GM18511 (cell line): ENCODE results near the gene SERPINH1.
"Not testable (repeated sequence)": the region's sequence is repeated elsewhere in the genome, so short reads cannot be mapped to it uniquely, and the experiment has no call there.

Experiments
- ATAC-seq: cut with Tn5 transposase; IDR thresholded peaks from one replicate; pipeline ENCODE4 v1.9.1; 2021; ENCODE audit warnings: mild to moderate bottlenecking, moderate library complexity; ENCODE audit not compliant: unreplicated experiment

Gene SERPINH1

DNA sequence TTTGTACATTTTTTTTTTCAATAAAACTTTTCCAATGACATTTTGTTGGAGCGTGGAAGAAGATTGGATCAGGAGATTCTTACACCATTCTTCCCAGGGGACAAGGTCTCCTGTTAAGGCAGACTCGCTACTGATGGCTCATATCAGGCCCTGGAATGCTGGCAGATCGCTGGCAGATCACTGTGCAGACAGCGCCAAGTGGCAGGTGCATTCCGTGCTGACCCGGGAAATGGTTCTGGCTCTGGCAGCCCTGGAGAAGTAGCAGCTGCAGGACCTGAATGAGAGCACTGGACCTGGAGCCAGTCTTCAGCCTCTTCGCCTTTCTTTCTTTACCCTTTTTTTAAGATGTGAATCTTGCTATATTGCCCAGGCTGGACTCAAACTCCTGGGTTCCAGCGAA, 10.7 kb downstream of the SERPINH1 start:
- no peak for ATAC-seq

DNA sequence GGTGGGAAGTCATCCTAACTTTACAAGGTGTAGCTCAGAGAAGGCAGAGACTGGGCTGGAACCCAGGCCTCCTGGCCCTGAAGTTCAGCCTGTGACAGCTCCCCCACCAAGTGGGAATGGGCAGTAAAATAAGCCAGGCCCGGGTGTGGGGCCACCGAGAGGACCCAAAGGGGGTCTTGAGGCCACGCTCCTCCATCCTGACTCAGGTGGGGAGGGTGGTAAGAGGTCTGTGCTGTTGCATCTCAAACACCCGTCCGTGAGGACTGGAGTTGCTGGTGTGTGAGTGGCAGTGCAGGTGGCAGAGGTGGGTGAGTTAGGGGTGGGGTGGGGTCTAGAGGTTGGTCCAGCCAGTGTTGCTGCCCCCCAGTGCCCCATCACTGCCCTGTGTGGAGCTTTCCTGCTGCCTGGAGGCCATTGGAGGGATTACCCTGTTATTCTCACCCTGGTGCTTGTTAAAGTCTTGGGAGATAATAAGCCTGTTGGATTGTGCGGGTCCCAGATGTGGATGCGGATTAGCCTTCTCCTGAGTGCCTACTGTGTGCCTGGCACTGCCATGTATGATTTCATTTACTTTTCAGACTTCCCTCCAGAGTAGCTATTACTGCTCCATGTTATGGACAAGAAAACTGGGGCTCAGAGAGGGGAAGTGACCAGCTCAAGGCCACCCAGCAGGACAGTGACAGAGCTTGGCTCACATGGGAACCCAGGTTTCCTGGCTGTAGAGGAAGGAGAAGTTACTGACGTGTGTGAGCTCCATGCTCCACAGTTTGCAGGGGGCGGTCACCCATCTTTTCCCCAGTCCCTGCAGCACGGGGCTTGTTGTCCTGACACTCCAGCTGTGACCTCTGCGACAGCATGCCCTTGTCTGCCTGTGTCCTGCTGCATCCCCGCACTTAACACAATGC, 12.9 kb downstream of the SERPINH1 start:
- no peak for ATAC-seq

DNA sequence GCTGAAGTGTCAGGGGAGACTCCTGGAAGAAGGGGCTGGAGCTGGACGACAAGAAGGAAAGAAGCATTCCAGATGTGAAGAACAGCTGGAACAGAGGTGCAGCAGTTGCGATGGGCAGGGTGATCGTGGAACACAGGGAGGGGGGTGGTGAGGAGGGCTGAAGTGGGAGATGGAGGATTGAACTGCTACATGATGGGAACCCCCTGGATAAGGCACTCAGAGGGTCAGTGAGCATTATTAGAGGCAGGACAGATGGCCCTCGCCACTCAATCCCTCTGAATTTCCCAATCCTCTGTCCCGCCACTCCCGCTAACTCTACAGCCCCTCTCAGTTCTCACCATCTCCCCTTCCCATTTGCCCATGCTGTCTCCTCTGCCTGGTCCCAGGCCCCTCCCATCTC, 14.0 kb downstream of the SERPINH1 start:
- ATAC-seq = no peak

DNA sequence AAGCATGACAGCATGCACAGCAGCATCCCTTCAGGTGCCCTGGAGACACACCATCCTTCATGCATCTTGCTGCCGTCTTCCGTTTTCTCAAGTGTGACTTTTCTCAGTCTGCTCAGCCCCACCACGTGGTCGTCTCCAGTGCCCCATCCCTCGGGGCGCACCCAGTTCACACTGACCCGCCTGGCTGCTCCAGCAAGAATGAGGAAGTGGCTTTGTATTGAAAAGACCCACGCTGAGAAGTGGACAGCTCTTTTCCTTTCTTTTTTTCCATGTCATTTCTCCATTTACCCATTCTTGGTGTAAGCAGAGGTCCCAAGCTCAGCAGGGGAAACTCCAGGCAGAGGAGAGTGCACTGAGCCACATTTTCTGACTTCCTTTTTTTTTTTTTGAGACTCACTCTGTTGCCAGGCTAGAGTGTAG, 14.5 kb downstream of the SERPINH1 start:
- no peak for ATAC-seq

DNA sequence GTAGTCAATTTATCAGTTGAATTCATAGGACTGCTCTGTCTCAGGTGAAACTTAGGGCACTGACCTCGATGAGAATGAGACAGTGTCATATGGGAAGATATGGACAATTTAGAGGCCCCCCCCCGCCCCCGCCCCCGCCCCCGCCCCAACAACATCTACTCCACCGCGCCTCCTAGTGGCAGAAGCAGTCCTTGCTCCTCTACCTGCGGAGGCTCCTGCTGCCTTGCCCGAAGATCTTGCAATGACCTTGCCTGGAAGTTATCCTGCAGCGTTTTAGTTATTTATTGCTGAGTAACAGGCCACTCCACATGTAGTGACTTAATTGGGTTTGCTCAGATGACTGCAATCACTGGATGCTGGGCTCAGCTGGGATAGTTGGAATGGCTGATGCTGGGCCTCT, 15.2 kb downstream of the SERPINH1 start:
- ATAC-seq = no peak

DNA sequence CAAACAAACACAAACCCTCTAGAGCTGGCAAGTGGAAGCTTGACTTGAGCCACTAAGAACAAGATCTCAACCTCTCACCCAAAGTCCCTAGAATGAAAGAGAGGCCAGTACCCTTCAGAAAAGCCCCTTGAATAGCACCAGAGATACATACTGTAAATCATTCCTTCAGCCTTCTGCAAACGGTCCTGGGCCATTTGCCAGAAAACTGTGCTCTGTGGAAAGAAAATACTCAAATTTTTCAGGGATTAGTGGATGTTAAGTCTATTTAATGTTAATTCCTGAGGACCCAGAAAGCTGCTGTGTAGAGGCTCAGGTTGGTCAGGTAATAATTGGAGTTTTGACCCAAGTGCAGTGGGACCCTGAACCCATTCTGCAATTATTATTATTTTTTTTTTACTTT, 16.9 kb downstream of the SERPINH1 start:
- no peak for ATAC-seq

DNA sequence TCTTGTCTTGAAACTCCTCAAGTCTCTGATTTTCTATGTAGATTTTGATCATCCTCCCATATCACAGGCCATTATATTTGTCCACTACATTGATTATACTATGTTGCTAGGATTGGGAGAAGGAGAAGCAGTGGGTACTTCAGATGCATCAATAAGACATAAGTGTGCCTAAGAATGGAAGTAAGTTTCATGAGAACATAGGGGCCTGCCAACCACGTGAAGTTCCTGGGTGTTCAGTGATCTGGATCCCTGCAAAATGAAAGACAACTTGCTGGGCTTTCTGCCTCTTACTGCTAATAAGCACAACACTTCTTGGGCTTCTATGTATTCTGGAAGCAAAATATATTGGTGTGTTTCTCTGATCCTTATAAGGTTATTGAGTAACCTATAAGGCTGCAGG, 17.8 kb downstream of the SERPINH1 start:
- no peak for ATAC-seq

DNA sequence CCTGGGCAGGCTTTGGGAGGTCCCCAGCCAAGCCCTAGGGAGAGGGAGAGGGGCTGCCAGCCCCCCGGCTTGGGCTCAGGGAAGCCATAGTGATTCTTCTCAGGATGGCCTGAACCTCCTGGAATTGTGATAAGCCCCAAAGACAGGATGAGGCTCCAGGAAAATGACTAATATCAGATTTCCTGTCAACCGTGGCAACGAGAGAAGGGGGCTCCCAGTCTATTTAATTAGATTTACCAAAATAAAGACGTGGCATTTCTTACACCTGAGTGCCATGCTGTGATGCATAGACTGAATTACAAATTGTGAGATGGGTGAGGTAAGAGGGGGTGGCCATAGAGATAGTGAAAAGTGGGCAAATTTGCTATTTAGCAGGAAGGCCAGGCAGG, 20.4 kb downstream of the SERPINH1 start:
- no peak for ATAC-seq

DNA sequence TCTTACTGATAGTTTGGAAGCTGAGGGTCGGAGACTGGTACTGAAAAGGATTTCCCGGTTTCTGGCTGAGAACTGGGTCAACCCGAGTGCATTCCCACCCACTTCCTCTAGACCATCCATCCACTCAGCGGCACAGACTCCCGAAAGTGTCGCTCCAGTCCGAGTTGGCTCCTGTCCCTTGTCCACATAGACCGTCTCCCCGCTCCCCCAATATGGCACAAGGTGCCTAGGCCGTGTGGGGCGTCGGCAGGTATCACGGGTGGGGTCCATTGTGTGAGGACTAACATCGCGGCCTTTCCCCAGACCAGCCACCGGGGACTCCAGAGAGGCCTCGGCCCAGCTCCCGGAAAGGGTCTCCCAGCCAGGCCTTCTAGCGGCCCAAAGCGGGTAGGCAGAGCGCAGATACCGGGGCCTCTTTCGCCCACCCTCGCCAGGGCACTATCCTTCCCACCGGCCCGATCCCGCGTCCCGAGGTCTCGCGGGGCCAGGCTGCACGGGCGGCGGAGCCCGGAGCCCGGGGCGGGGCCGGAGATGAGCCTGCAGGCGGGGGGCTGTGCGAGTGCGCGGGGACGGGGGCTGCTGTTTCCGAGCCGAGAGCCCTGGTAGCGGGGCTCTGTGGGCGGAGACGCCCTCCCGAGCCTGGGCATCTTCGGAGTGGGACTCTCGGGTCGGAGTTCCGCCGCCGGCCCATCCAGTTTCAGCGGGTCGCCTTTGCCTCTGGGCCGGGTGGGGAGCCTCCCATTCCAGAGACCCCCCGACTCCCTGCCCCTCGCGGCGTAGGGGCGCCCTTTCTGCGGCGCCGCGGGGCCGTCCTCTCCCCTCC, 21.1 kb downstream of the SERPINH1 start:
- peak; percentile 81 for ATAC-seq

DNA sequence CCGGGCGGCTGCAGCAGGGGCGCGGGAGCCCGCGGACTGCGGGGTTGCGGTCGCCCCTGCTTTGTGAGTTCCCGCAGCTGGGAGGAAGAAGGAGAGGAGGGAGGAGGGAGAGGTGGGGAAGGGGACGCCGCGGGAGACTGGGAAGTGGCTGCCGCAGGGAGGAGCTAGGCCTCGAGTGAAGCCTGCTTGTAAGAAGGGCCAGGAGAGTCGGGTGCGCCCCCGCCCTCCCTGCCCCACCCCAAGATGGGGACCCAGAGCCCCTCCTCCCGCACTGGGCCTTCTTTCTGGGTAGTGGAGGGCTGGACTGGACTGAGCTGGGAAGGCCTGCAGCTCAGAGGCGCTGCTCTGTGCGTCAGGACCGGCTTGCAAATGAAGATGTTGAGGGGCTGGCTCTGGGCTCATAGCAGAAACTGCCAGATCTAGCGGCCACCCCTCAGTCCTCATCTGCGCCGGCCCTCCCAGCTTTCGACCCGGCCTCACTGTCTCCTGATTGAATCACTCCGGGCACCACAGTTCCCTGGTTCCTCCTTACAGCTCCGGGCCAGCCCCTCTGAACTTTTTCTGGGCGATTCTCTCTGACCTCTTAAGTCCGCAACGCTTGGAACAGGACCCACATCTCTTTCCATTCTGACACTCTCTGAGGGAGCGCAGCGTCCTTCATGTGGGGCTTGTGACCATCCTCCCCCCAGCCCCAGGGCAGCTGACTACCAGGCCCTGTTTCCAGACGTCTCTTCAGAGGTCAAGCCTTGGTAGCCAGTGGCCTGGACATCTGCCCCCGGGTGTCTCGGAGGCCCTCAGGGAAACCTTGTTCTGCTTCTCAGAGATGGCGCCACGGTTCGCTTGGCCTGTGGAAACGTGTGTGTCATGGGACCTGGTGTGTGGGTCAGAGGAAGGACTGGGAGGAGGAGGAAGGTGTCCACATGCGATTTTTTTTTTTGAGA, 21.9 kb downstream of the SERPINH1 start:
- ATAC-seq = peak; percentile 42

DNA sequence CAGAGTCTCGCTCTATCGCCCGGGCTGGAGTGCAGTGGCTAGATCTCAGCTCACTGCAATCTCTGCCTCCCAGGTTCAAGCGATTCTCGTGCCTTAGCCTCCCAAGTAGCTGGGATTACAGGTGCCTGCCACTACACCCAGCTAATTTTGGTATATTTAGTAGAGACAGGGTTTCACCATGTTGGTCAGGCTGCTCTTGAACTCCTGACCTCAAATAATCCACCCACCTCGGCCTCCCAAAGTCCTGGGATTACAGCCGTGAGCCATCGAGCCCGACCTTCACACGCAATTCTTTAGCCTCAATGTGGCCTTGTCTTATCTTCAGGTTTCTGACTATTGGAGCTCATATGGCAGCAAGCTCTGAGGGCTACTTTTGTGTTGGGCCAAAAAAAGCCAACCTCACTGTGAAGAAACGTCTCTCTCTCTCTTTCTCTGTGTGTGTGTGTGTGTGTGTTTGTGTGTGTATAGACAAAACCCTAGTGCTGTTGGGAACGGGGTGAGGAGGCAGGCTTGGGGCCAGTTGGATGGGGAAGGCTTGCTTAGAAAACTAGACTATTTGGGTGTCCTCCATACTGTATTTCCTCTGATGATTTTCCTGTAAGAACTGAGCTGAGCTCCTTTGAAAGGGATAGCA, 22.7 kb downstream of the SERPINH1 start:
- ATAC-seq = not testable (repeated sequence)

DNA sequence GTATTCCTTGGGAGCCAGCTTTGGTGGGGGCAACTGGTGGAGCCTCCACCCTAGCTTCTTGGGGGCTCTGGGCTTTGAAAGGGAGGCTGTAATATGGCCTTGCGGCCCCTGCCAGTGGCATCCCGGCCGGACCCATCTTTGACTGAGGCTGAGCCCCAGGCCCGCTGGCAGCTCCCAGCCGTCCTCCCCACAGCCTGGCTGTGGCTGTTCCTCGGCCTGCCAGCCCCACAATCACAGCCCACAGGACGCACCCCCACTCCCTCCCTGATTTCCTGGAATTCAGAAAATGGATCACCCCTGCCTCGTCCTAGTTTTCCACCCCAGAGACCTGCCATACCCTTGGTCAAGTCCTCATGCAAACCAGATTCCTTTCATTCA, 23.2 kb downstream of the SERPINH1 start:
- ATAC-seq = no peak

DNA sequence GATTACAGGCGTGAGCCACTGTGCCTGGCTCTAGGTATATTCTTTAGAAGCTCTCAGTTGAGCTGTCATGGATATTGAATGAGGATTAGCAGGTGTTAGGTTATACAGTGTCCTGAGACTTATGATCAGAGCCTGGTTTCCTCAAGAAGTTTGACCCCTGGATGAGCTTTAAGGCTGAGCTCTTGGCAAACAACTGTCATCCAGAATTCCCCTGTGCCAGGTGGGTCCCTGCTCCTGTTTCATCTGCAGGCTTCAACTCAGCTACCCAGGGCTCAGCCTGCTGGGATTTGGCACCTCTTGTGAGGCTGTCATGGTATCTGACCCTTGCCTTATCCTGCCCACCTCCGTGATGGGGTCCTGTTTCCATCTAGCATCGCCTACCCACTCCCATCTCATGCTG, 24.3 kb downstream of the SERPINH1 start:
- ATAC-seq = no peak

DNA sequence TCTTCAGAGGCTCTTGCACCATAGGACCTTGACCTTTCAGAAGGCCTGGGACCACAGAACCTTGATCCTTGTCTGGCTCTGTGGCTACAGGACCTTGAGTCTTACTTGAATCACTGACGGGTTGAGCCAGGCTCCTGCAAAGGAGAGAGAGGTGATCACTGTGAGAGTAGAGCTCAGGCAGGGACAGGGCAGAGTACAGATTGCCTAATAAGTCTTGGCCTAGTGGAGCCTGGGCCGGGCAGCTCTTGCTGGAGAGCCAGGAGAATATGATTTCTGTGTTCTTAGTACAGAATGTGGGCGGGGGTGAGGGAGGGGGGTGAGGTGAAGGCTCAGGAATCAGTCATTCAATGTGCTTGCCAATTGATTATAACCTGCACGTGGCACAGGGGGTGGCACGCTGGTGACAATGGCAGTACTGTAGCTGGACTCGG, 26.0 kb downstream of the SERPINH1 start:
- ATAC-seq = no peak

DNA sequence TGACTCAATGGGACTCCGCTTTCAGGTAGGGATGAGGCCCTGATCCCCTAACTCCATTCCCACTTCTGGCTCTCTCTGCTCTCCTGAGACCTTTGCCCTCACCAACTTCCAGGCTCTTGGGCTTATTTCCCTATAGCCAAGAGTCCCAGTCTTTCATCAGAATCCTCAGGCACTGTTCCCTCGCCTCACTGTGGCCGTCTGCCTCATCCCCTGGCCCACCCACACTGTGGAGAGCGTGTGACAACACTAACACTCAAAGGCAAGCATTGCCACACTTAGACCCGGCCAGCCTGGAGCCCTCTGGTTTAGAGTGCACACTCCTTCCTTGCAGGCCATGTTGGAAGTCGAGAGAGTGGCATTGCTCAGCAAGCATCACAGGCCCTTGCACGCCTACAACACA, 27.0 kb downstream of the SERPINH1 start:
- ATAC-seq = no peak

DNA sequence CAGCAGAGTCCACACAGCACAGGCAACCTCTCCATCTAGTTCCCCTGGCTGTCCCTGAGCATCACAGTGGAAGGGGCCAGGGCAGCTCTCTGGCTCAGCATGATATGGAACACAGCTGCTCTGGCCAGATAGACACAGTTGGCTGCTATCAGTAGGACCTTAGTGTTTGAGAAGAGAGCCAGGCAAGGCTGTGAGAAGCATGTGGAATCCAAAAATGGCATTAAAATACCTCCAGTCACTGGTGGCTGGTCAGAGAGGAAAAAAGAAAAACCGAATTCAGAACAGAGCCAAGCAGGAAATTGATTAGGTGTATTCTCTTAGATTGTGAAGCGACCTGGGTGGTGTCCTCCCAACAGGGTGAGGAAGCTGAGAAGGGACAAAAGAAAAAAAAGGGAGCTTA, 27.9 kb downstream of the SERPINH1 start:
- no peak for ATAC-seq

DNA sequence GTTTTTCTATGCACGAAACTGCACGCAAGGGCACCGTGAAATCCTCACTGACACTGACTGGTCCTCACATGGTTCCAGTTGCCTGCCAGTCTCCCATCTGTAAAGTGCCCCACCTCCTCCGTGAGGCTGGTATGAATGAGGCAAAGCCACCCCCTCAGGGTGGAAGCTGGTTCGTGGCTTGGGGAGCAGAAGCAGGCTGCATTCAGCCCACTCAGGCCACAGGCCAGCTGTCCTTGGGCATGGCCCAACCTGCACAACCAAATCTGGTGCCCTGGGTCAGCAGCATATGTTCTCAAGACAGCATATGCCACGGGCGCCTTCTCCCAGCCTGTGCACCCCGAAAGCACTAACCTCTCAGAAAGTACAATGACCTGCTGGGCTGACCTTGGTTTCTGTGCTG, 29.3 kb downstream of the SERPINH1 start:
- ATAC-seq = no peak

DNA sequence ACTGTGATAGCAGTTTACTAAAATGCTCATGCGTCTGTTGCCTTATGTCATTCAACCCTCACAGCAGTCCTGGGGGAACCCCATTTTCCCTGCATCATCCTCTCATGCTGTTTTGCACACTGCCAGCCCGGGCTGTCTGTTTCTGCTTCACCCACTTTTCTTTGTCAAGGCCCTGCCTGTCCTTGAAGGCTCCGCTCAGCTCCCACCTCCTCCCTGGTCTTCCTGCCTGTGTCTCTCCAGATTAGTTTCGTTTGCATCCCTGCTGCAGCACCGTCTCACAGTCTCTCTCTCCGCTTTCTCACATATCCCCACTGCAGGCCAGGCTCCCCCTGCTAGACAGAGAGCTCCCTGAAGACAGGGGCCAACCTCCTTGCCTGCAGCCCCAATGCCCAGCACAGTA, 29.9 kb downstream of the SERPINH1 start:
- ATAC-seq = no peak

DNA sequence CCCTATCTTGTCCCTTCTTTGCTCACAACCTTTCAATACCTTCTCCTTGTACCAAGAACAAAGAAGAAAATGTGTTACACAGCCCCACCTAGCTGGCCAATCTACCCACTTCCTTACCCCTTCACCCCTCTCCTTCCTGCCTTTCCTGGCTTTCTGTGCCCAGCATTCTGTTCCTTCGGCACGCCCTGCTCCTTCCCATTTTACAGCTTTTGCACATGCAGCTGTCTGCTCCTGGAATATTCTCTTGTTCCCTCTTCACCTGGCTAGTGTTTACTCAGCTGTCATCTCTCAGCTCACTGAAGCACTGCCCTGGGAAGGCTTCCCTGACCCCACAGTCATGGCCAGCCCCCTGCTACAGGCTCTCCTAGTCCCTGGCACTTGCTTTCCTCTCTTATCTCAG, 30.7 kb downstream of the SERPINH1 start:
- no peak for ATAC-seq

DNA sequence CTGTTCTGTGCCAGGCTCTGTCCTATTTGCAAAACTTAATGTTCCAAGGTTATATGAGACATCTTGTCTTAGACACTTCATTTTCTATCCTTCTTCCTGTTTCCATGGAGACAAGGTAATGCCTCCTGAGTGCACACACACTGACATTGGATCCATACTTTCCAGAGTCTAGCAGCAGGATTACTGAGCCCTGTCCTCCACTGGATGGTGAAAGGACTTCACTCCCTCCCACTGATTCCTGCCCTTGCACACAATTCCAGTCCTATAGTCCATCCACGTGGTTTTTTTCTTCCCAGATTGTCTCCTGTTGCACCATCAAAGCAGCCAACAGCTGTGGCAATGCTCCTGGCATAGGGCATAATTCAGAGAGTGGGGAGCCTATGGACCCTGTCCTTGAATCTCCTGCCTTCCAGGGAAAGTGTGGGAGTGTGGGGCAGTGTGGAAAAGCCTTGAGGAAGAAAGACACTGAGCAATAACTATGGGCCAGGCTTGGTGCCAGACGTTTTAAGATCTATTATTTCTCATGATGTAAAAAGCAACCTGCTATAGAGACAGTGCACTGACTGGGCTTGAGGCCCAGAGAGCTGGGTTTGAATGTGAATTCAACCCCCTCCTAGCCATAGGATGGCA, 31.3 kb downstream of the SERPINH1 start:
- ATAC-seq = no peak
